ENCODE data around the gene KDM8.

The KDM8 gene

DNA sequence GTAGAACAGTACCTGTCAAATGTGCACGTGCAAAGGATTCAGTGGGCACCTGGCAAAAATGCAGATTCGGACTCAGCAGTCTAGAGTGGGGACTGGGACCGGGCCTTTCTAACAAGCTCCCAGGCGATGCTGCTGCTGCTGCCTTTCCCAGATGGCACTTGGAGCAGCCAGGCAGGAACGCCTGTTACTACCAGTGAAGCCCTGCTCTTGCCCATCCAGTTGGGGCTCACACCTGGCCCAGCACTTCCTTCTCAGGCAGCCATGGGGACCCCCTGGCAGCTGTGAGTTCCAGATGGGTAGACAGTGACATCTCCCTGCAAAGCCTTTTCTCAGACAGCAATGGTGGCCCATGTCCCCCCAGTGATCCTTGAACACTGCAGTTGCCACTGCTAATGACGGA, 30.4 kb downstream of the KDM8 start:
- Histone ChIP-seq H3K36me3 (ENCODE audit: control insufficient read depth, low read depth, low read length) (peaks cover 4% of the 10 kb centered on the region), H3K27ac (ENCODE audit: low read length) (no peak overlapping the region), H3K4me3 (ENCODE audit: low read length) (no peak overlapping the region), H3K9me3 (ENCODE audit: control insufficient read depth, low read depth, low read length) (no peaks in the 10 kb centered on the region), H3K9ac (ENCODE audit: low read length) (no peak overlapping the region), H3K4me1 (ENCODE audit: control insufficient read depth, low read depth, low read length) (no peaks in the 10 kb centered on the region), H3K27me3 (ENCODE audit: control insufficient read depth, insufficient read depth, low read length) (no peaks in the 10 kb centered on the region)

DNA sequence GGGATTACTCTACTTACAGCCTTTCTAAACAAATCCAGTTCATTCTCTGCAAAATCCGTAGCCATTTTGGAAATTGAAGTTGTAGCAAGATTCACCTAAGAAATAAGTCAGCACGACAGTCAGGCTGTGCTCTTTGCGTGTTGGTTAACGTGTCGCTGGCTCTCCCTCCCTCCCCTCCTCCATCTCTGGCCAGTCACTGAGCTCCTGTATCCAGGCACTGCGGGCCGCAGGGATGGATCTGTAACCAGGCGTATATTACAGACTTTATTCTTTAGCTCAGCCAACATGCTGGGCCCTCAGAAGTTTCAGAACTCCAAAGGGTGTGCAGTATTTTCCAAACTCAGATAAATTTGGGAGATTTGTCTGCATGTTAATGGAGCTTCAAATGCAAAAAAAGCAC, 30.8 kb downstream of the KDM8 start:
- no peaks in the 10 kb centered on the region for H3K4me1 ChIP-seq (ENCODE audit: control insufficient read depth, low read depth, low read length)
- H3K36me3 ChIP-seq (ENCODE audit: control insufficient read depth, low read depth, low read length) = peaks cover 4% of the 10 kb centered on the region
- no peaks in the 10 kb centered on the region for H3K9me3 ChIP-seq (ENCODE audit: control insufficient read depth, low read depth, low read length)
- H3K4me3 ChIP-seq (ENCODE audit: low read length) = no peak overlapping the region
- no peaks in the 10 kb centered on the region for H3K27me3 ChIP-seq (ENCODE audit: control insufficient read depth, insufficient read depth, low read length)
- no peak overlapping the region for H3K27ac ChIP-seq (ENCODE audit: low read length)
- no peak overlapping the region for H3K9ac ChIP-seq (ENCODE audit: low read length)

DNA sequence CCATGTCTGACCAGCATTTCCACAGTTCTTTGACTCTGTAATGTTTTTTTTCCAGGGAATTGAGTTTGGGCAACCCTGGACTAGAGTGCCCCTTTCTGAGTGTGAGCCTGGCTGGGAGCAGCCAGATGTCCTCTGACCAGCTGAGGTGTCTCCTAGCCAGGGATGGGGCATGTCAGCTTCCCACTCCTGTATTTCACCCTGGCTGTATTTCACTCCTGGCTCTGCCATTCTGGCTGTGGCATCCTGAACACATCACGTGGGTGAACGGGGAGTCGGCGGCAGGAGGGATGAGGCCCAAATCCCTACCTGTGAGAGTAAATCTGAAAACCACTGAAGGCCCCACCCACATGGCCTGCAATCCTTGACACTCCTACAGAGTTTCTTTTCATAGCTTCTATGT, 31.3 kb downstream of the KDM8 start:
- no peak overlapping the region for H3K9ac ChIP-seq (ENCODE audit: low read length)
- H3K4me1 ChIP-seq (ENCODE audit: control insufficient read depth, low read depth, low read length) = no peaks in the 10 kb centered on the region
- H3K27me3 ChIP-seq (ENCODE audit: control insufficient read depth, insufficient read depth, low read length) = no peaks in the 10 kb centered on the region
- no peak overlapping the region for H3K4me3 ChIP-seq (ENCODE audit: low read length)
- H3K9me3 ChIP-seq (ENCODE audit: control insufficient read depth, low read depth, low read length) = no peaks in the 10 kb centered on the region
- peaks cover 4% of the 10 kb centered on the region for H3K36me3 ChIP-seq (ENCODE audit: control insufficient read depth, low read depth, low read length)
- no peak overlapping the region for H3K27ac ChIP-seq (ENCODE audit: low read length)

DNA sequence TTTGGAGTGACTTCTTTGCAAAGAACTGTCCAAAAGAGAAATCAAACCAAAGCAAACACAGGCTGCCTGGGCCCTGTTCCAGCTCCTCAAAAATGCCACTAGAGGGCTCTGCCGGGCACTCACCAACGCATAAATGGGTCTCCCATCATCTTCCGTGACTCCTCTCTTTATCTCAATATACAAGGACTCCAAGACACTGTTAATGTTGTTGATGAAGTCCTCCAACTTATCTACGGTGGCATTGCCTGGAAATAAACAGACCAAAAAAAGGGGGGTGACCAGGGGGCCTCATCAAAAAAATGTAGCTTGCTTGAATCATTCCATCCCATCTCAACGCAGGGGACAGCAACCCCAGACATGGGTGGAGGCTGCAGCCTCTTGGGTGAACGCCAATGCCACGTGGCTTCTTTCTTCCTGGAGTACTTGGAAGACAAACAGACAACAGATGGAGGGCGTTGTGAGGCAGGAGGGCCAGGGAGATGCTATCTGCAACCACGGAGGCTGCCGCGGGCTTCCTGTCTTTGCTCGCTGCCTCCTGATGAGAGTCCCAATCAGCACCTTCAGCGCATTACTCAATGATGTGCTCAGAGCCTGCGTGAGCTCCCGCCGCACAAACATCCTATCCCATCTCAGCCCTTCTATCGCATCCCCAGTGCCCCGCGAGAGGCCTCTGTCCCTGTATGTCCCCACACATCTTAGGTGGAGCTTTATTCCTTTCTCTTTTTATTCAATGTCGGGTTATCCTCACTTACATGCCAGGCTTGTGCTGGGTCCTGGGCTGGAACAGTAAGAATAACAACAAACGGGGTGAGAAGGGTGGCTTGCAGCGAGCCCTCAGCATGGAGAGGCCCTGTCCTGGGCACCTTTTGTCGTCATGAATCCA, 32.0 kb downstream of the KDM8 start:
- H3K9me3 ChIP-seq (ENCODE audit: control insufficient read depth, low read depth, low read length) = no peaks in the 10 kb centered on the region
- peaks cover 4% of the 10 kb centered on the region for H3K36me3 ChIP-seq (ENCODE audit: control insufficient read depth, low read depth, low read length)
- no peak overlapping the region for H3K9ac ChIP-seq (ENCODE audit: low read length)
- no peaks in the 10 kb centered on the region for H3K27me3 ChIP-seq (ENCODE audit: control insufficient read depth, insufficient read depth, low read length)
- H3K27ac ChIP-seq (ENCODE audit: low read length) = no peak overlapping the region
- no peak overlapping the region for H3K4me3 ChIP-seq (ENCODE audit: low read length)
- no peaks in the 10 kb centered on the region for H3K4me1 ChIP-seq (ENCODE audit: control insufficient read depth, low read depth, low read length)

DNA sequence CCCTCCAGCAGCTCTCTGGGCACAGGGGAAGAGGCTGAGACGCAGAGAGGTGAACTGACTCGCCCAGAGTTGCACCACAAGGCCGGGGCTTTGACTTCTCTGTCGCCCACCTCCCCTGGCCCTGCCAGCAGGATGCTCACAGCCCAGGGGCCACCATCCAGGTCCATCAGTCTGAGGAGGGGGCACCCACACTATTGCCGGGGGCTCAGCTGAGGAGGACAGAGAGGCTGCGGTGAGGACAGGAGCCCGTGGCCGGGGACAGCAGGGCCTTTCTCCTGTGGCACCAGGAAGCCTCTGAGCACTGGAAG, 32.6 kb downstream of the KDM8 start:
- Histone ChIP-seq H3K27ac (ENCODE audit: low read length) (no peak overlapping the region), H3K9me3 (ENCODE audit: control insufficient read depth, low read depth, low read length) (no peaks in the 10 kb centered on the region), H3K36me3 (ENCODE audit: control insufficient read depth, low read depth, low read length) (peaks cover 4% of the 10 kb centered on the region), H3K4me1 (ENCODE audit: control insufficient read depth, low read depth, low read length) (no peaks in the 10 kb centered on the region), H3K27me3 (ENCODE audit: control insufficient read depth, insufficient read depth, low read length) (no peaks in the 10 kb centered on the region), H3K4me3 (ENCODE audit: low read length) (no peak overlapping the region), H3K9ac (ENCODE audit: low read length) (no peak overlapping the region)

DNA sequence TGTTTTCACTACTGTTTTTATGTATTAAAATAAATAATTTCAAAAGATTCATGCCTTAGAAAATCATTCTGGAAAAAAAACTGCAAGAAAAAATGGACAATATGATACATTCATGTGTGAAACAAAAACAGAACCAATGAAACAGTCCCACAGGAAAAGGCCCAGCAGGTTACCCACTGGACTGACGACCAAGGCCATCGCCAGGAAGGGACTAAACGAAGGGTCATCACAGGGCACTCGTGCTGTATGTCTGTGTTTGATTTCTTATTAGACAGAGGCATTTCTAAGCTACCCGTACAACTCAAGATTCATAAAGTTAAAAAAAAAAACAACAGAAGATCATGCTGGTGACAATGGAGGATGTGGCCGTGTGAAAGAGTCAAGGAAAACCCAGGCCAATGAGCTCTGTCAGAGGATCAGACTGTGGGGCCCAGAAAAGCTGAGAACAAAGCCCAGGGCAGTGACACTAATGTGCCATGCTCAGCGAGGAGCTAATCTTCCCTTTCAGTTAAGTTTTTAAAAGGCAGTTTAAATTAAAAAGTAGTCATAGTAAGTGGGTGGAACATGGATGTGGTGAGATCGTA, 33.4 kb downstream of the KDM8 start:
- peaks cover 4% of the 10 kb centered on the region for H3K36me3 ChIP-seq (ENCODE audit: control insufficient read depth, low read depth, low read length)
- no peak overlapping the region for H3K9ac ChIP-seq (ENCODE audit: low read length)
- no peaks in the 10 kb centered on the region for H3K27me3 ChIP-seq (ENCODE audit: control insufficient read depth, insufficient read depth, low read length)
- H3K4me3 ChIP-seq (ENCODE audit: low read length) = no peak overlapping the region
- no peak overlapping the region for H3K27ac ChIP-seq (ENCODE audit: low read length)
- H3K4me1 ChIP-seq (ENCODE audit: control insufficient read depth, low read depth, low read length) = no peaks in the 10 kb centered on the region
- no peaks in the 10 kb centered on the region for H3K9me3 ChIP-seq (ENCODE audit: control insufficient read depth, low read depth, low read length)

DNA sequence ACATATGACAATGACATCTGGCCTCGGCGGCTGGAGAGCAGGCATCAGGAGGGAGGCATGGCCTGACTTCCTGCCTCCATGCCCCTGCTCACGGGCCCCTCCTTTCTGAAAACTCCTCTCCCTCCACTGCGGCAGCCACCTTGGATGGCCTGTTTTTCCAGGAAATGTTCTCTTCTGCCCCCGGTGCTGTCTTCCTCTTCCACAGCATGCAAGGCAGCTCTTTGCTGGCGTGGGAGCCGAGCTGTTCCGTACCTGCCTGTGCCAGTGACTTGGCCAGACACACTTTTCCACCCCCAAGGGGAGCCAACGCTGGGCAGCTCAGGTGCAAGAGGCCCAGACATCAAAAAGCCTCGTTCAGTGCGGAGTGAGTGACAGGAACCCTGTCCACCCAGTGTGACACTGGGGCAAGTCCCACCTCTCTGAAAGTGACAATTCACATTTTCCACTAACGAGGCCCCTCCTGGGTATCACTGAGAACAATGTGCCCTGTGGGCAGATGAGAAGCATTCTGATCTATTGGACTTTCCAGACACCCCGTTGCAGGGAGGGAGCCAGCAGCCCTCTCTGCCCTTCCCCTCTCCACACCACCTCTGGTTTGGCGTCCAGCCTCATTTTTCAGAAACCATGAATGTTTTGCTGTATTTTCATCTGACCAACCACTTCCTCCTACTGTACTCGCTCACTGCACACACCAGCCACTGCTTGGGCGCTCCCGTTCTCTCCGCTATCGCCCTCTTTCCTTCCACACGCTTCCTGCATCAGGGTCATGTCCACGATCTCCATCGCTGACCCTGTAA, 34.1 kb downstream of the KDM8 start:
- Histone ChIP-seq H3K36me3 (ENCODE audit: control insufficient read depth, low read depth, low read length) (peaks cover 4% of the 10 kb centered on the region), H3K9me3 (ENCODE audit: control insufficient read depth, low read depth, low read length) (no peaks in the 10 kb centered on the region), H3K27ac (ENCODE audit: low read length) (no peak overlapping the region), H3K4me1 (ENCODE audit: control insufficient read depth, low read depth, low read length) (peaks cover under 1% of the 10 kb centered on the region), H3K9ac (ENCODE audit: low read length) (no peak overlapping the region), H3K27me3 (ENCODE audit: control insufficient read depth, insufficient read depth, low read length) (no peaks in the 10 kb centered on the region), H3K4me3 (ENCODE audit: low read length) (no peak overlapping the region)

DNA sequence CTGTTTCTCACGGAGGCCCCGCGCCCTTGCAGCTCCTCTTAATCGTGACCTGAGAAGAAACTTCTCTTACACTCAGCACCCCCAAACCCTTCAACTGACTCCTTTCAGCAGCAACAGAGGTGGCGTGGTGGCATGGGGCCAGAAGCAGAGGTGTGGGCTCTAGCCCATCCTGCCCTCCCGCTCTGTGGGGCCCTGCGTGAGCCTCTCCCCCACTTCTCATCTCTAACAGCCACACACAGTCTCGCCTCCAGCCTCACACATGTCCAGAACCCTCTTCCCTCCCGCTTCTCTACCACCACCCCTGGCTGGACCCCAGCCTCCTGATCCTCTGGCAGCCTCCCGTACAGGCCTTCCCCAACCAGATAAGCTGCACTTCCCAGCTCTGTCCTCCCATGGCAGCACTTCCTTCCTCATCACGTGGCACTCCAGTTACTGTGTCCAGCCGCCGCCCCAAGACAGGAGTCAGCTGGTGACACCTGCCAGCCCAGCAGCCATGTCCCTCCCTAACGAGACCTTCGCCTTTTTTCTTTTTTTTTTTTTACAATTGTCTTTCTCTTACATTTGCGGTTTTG, 34.8 kb downstream of the KDM8 start:
- Histone ChIP-seq H3K4me1 (ENCODE audit: control insufficient read depth, low read depth, low read length) (peaks cover 8% of the 10 kb centered on the region), H3K27ac (ENCODE audit: low read length) (no peak overlapping the region), H3K9me3 (ENCODE audit: control insufficient read depth, low read depth, low read length) (no peaks in the 10 kb centered on the region), H3K36me3 (ENCODE audit: control insufficient read depth, low read depth, low read length) (peaks cover under 1% of the 10 kb centered on the region), H3K9ac (ENCODE audit: low read length) (no peak overlapping the region), H3K4me3 (ENCODE audit: low read length) (no peak overlapping the region), H3K27me3 (ENCODE audit: control insufficient read depth, insufficient read depth, low read length) (no peaks in the 10 kb centered on the region)

DNA sequence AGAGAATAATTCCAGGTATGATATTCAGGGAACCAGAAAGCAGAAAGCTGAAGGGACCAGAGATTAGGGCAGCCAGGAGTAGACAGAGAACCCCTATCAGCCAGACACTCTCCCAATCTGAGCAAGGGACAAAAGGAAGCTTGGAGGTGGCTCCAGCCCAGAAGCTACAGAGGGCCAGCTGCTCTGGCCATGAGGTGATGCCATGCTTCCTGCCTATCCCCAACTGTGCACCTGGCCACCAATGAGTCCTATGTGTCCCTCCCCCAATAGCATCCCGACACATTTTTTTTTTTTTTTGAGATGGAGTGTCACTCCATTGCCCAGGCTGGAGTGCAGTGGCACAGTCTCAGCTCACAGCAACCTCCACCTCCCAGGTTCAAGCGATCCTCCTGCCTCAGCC, 35.3 kb downstream of the KDM8 start:
- H3K36me3 ChIP-seq (ENCODE audit: control insufficient read depth, low read depth, low read length) = no peaks in the 10 kb centered on the region
- H3K9me3 ChIP-seq (ENCODE audit: control insufficient read depth, low read depth, low read length) = no peaks in the 10 kb centered on the region
- H3K4me1 ChIP-seq (ENCODE audit: control insufficient read depth, low read depth, low read length) = peaks cover 11% of the 10 kb centered on the region
- no peak overlapping the region for H3K4me3 ChIP-seq (ENCODE audit: low read length)
- no peak overlapping the region for H3K27ac ChIP-seq (ENCODE audit: low read length)
- H3K27me3 ChIP-seq (ENCODE audit: control insufficient read depth, insufficient read depth, low read length) = no peaks in the 10 kb centered on the region
- H3K9ac ChIP-seq (ENCODE audit: low read length) = no peak overlapping the region

DNA sequence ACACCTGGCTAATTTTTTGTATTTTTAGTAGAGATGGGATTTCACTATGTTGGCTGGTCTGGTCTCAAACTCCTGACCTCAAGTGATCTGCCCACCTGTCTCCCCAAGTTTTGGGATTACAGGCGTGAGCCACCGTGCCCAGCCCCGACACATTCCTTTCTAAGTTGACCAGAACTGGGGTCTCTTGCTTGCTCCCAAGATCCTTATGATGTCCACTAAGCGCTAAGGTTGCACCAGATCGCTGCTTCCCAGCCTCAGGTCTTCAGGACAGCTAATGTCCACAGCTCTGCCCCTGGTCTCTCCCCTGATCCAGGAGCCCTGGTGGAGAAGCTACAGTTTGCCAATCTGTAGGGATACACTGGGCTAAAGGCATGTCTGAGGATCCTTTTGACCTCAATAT, 35.7 kb downstream of the KDM8 start:
- no peak overlapping the region for H3K9ac ChIP-seq (ENCODE audit: low read length)
- H3K27ac ChIP-seq (ENCODE audit: low read length) = no peak overlapping the region
- no peaks in the 10 kb centered on the region for H3K9me3 ChIP-seq (ENCODE audit: control insufficient read depth, low read depth, low read length)
- H3K36me3 ChIP-seq (ENCODE audit: control insufficient read depth, low read depth, low read length) = no peaks in the 10 kb centered on the region
- no peaks in the 10 kb centered on the region for H3K27me3 ChIP-seq (ENCODE audit: control insufficient read depth, insufficient read depth, low read length)
- H3K4me1 ChIP-seq (ENCODE audit: control insufficient read depth, low read depth, low read length) = peaks cover 11% of the 10 kb centered on the region
- no peak overlapping the region for H3K4me3 ChIP-seq (ENCODE audit: low read length)

DNA sequence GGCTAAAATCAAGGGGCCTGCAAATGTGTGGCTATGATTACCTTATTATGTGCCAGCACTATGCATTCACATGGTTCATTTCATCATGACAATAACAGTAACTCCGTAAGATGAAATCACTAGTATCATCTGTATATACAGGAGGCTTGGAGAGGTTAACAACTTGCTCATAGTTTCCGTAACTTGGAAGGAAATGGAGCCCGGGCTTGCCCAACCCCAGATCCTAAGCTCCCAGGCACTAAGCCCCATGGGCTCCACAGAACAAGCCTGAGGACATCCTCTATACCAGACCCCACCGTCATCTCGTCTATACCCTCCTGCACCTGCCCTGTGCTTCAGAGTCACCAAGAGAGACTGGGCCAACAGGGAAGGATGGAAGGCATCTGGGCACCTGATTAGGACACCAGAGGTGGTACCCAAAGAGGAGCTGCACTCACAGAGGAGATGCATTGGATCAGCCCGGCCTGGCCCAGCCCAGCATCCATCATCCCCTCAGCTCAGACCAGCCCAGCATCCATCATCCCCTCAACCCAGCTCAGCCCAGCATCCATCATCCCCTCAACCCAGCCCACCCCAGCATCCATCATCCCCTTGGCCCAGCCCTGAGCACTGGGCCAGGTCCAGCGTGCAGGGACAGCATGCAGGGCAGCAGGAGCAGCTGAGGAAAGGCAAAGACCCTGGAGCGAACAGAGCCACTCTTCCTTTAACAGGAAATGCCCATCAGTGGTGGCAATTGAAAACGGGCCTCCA, 36.8 kb downstream of the KDM8 start:
- Histone ChIP-seq H3K9me3 (ENCODE audit: control insufficient read depth, low read depth, low read length) (no peaks in the 10 kb centered on the region), H3K4me3 (ENCODE audit: low read length) (no peak overlapping the region), H3K27ac (ENCODE audit: low read length) (no peak overlapping the region), H3K27me3 (ENCODE audit: control insufficient read depth, insufficient read depth, low read length) (no peaks in the 10 kb centered on the region), H3K4me1 (ENCODE audit: control insufficient read depth, low read depth, low read length) (peaks cover 11% of the 10 kb centered on the region), H3K36me3 (ENCODE audit: control insufficient read depth, low read depth, low read length) (no peaks in the 10 kb centered on the region), H3K9ac (ENCODE audit: low read length) (no peak overlapping the region)

All from iPS-18a (cell line).